HFFc6 (cell line): Measurements from ENCODE around the gene IGFN1. TPM values are rescaled to one million over a fixed set of nuclear protein-coding genes. Genes with fewer than 3 reads are reported as not detected.

Experiments used
- DNase-seq: peaks from one replicate; pipeline ENCODE4 v3.0.0-alpha.2; 2018
- H3K27ac Mint-ChIP-seq: 2 replicates; pipeline ENCODE4 v1.8.0; 2020; ENCODE audit warnings: mild to moderate bottlenecking, mixed read lengths
- H3K27me3 Mint-ChIP-seq: 2 replicates; pipeline ENCODE4 v1.8.0; 2021; ENCODE audit warnings: mild to moderate bottlenecking, moderate library complexity, mixed read lengths; ENCODE audit not compliant: insufficient read depth
- H3K36me3 Mint-ChIP-seq: 2 replicates; pipeline ENCODE4 v1.8.0; 2021; ENCODE audit warnings: low read depth, mixed read lengths
- H3K4me1 Mint-ChIP-seq: 2 replicates; pipeline ENCODE4 v1.8.0; 2020; ENCODE audit warnings: low read depth, mixed read lengths
- H3K4me3 Mint-ChIP-seq: 2 replicates; pipeline ENCODE4 v1.8.0; 2020; ENCODE audit warnings: mild to moderate bottlenecking, moderate library complexity, mixed read lengths
- H3K9me3 Mint-ChIP-seq: 2 replicates; pipeline ENCODE4 v1.8.0; 2020; ENCODE audit warnings: mild to moderate bottlenecking, mixed read lengths
- CTCF ChIP-seq: fragments of 200-600 bp; sonication (generic); IDR thresholded peaks from 2 replicates; pipeline ENCODE4 v1.5.0; 2021; ENCODE audit warnings: antibody characterized with exemption, mild to moderate bottlenecking
- total RNA-seq, 6 experiments: library from RNA; stranded (reverse); fragmentation: NEBNext Ultra II Directional; extraction: Animal tissue kit (Norgen Biotek cat#: 25700); gene quantifications; 2 replicates in 1 of 6; 3 replicates in 5 of 6; pipeline ENCODE4 v1.2.3, GENCODE V29; 2021

IGFN1 gene
- total RNA-seq, 6 experiments from 2014 or later, result not detected

DNA sequence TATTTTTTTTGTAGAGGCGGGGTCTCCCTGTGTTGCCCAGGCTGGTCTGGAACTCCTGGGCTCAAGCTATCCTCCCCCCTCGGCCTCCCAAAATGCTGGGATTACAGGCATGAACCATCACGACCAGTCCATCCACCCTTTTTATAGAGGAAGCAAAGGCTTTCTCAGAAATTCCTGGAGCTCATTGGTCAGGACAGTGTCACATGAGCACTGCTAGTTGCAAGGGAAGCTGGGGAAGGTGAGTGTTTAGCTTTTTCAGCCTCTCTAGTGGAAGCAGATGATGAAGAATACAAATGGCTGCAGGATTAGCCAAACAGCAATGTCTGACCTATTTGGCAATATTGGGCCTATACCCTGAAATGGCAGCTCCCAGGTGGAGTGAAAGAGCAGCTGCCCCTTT is 8.0 kb downstream of the IGFN1 start:
- no peaks in the 10 kb centered on the region for H3K36me3 Mint-ChIP-seq
- no peak overlapping the region for H3K27ac Mint-ChIP-seq
- no peaks in the 10 kb centered on the region for H3K9me3 Mint-ChIP-seq
- TF ChIP-seq CTCF, result no peak
- no peaks in the 10 kb centered on the region for H3K4me1 Mint-ChIP-seq
- no peak for DNase-seq
- peaks cover 33% of the 10 kb centered on the region for H3K27me3 Mint-ChIP-seq
- no peak overlapping the region for H3K4me3 Mint-ChIP-seq

- no peaks in the 10 kb centered on the region for H3K4me1 Mint-ChIP-seq
- H3K27ac Mint-ChIP-seq, result no peak overlapping the region
- TF ChIP-seq CTCF, result no peak
- DNase-seq, result no peak
- H3K27me3 Mint-ChIP-seq, result peaks cover 58% of the 10 kb centered on the region
- no peak overlapping the region for H3K4me3 Mint-ChIP-seq
- no peaks in the 10 kb centered on the region for H3K36me3 Mint-ChIP-seq
- no peaks in the 10 kb centered on the region for H3K9me3 Mint-ChIP-seq
Measured at GRCh38 chr1:201205036-201205435, 14.4 kb downstream of the IGFN1 start.

DNA sequence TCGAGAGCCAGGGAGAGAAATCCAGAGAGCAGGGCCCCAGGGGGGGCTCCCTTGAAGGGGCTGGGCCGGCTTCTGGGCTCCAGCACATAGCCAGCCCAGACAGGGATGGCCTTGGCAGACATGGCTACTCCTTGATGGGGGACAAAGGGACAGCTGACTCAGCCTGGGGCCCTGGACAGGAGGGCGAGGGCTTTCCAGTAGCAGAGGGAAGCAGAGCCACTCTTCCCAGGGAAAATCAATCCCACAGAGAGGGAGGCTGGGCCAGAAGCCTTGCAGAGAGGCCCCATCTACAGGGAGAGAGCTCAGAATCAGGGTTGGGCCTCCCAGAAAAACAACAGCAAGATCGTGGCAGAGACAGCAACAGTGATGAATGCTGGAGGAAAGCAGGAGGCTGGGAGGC is 15.6 kb downstream of the IGFN1 start:
- TF ChIP-seq CTCF, result no peak
- H3K4me1 Mint-ChIP-seq, result no peaks in the 10 kb centered on the region
- H3K4me3 Mint-ChIP-seq, result no peak overlapping the region
- no peaks in the 10 kb centered on the region for H3K36me3 Mint-ChIP-seq
- no peaks in the 10 kb centered on the region for H3K9me3 Mint-ChIP-seq
- H3K27ac Mint-ChIP-seq, result no peak overlapping the region
- DNase-seq, result no peak
- peaks cover 61% of the 10 kb centered on the region for H3K27me3 Mint-ChIP-seq

DNA sequence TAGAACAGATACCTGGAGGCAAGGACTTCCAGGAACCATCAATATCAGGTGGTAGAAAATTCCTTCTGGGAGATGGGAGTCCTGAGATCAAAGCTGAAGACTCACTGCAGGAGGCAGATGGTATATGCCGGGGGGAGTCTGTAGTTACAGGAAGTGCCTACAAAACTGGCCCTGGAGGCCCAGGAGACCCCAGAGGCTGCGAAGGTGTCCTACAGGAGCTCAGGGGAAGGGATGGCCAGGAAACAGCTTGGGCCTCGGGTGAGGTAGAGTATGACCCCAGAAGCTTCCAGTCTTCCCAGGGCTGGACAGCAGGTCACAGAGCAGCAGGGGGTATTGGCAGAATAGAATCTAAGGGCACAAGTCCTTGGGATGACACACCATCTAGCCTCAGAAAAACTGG is 16.4 kb downstream of the IGFN1 start:
- H3K9me3 Mint-ChIP-seq, result no peaks in the 10 kb centered on the region

GRCh38 chr1:201208236-201208635 is 17.6 kb downstream of the IGFN1 start:
- peaks cover 65% of the 10 kb centered on the region for H3K27me3 Mint-ChIP-seq
- H3K9me3 Mint-ChIP-seq, result no peaks in the 10 kb centered on the region
- no peaks in the 10 kb centered on the region for H3K36me3 Mint-ChIP-seq
- no peaks in the 10 kb centered on the region for H3K4me1 Mint-ChIP-seq
- DNase-seq, result no peak
- no peak for TF ChIP-seq CTCF
- H3K4me3 Mint-ChIP-seq, result no peak overlapping the region
- H3K27ac Mint-ChIP-seq, result no peak overlapping the region

More for the DNA sequence above, 16.4 kb downstream of the IGFN1 start:
- Mint-ChIP-seq H3K27me3 (peaks cover 61% of the 10 kb centered on the region), H3K27ac (no peak overlapping the region), H3K4me1 (no peaks in the 10 kb centered on the region), H3K4me3 (no peak overlapping the region), H3K36me3 (no peaks in the 10 kb centered on the region)
- TF ChIP-seq CTCF, result no peak
- DNase-seq, result no peak

- H3K27ac Mint-ChIP-seq, result no peak overlapping the region
- no peaks in the 10 kb centered on the region for H3K36me3 Mint-ChIP-seq
- no peaks in the 10 kb centered on the region for H3K4me1 Mint-ChIP-seq
- peaks cover 57% of the 10 kb centered on the region for H3K27me3 Mint-ChIP-seq
- H3K9me3 Mint-ChIP-seq, result no peaks in the 10 kb centered on the region
- DNase-seq, result no peak
- no peak for TF ChIP-seq CTCF
- no peak overlapping the region for H3K4me3 Mint-ChIP-seq
Measured at GRCh38 chr1:201212056-201212455, 21.4 kb downstream of the IGFN1 start.
